NCI-H2227 (cell line): Measurements from ENCODE around the gene TEKT3.

ENCODE experiments used
- DNase-seq: peaks from one replicate; lab custom pipeline; 2025; ENCODE audit not compliant: unreplicated experiment; lab: John Stamatoyannopoulos, UW

Gene TEKT3

GRCh38 chr17:15267996-15268395 lies 73.4 kb downstream of the TEKT3 start:
- DNase-seq, result no peak

DNA sequence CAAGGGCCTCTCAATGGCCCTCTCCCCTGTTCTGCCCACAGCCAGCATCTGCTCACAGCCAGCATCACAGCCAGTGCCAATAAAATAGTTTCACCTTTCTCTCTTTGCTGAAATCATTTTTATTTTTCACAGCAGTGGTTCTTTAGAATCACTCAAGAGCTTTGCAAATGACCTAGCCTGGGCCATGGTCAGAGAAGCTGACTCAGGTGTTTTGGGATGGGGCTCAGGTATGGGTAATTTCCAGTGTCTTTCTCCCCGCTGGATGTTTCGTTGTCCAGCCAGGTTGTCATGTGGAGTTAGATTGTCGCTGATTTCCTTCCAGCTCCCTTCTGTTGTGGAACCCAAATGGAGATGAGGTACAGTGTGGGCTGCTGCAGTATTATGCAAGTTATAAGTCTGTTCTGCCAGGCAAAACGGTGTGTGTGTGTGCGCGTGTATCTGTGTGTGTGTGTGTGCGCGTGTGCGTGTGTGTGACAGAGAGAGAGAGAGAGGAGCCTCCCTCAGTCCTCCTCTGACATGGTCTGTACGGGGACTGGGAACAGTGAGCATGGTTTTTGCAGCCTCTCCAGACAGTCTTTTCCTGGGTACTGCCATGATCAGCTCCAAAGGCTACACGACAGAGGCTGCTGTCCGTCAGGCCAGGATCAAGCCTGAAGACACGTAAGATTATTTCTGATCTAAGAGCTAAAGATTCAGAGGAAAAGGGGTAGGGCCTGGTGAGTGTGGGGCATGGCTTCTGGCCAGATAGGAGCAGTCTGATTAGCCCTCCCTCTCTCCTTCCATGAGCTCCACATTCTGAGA lies 74.9 kb downstream of the TEKT3 start:
- no peak for DNase-seq

DNA sequence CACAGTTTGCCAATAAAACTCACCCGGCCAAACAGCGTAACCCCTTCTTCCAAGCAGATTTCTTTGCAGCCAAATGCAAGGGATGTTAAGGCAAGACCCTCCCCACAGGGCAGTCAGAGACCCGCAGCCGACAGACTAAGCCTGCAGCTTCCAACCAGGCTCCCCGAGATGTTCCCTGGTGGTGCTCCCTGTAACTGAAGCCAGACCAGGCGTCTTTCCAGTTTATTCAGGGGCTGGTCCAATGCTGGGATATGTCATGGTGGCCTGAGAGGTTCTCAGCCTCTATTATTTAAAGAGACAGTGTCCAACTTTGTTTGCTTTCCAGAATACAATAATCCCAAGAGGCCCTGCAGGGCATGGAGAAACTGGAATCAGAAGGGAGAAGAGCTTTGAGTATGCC lies 76.3 kb downstream of the TEKT3 start, which contains the start of gene PMP22:
PMP22 (minus strand) TSS at position 196 of the 400 bp plus-strand sequence. CDS start 4,599 bp downstream, outside the sequence.
- no peak for DNase-seq

DNA sequence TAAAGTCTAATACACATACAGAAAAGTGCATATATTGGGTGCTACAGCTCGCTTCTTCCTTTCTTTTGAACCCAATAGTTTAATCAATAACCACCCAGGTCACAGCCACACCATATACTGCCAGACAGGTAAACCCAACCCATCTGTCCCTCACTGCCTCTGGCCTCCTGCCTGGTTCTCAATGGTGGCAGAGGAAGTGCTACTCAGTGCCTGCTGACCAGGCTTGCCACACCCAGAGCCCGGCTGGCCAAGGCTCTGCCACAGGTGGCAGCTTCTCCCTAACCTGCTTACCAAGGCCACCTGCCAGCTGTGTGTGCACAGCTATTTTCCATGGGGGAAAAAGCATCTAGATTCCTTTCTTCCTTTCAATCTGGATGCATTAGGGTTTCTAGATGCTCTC lies 76.9 kb downstream of the TEKT3 start:
- no peak for DNase-seq

- DNase-seq, result no peak
Measured at GRCh38 chr17:15263680-15264079, 77.7 kb downstream of the TEKT3 start.

DNA sequence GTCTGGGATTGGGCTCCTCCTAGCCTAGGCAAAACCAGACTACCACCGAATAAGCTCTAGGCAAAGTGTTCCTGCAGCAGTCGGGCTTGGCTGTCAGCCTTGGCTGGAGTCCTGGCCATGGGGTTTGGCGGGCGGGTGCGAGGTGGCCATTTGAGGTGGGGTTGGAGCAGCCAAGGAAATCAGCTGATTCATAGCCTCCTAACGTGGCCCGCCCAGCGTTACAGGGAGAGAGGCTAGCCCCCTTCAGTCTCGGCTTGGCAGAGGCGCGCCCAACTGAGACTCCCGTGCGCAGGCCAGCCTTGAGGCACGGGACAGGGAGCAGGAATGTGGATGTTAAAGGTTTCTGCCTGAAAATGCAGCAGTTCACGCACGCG lies 78.2 kb downstream of the TEKT3 start:
- DNase-seq, result no peak

DNA sequence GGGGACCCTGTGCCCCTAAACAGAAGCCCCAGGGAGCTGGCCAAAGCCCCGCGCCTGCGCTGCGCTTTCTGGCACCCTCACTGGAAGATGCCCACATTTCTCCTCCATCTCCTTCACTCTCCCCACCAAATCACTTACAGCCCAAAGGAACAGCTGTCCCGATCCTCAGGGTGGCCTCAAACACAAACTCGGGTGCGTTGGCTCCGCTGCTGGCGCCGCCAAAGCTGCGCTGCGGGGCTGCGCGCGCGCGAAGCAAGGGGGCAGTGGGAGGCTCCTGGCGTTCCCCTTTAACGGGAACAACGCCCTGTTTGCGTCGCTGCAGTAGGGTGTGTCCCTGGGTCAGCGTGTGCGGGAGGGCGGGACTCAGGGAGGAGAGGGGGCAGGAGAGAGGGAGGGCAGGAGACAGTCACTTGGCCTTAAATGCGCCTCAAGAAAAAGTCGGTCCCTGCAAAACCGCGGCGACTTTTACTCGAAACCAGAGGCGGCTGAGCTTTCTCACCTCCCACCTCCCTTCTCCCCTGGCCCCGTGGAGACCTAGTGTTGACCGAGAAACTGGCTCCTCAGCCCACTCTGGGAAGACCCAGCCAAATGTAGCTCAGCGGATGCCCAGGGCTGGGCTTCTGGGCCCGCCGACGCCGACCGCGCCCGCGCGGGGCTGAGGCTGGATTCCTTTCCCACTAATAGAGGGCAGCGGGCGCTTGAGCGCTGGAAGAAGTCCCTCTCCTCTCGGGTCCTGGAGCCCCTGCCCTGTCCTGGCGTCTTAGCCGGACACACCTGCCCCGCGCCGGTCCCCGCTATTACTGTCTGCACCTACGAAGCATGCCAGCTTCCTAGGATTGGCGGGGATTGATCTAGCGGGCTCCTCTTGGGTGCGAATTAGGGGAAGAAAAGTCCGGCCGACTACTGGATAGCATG lies 78.8 kb downstream of the TEKT3 start:
- DNase-seq, result no peak

GRCh38 chr17:15261802-15262290 lies 79.6 kb downstream of the TEKT3 start:
- DNase-seq, result no peak

GRCh38 chr17:15261258-15261801 lies 80.1 kb downstream of the TEKT3 start:
- DNase-seq, result no peak

- peak; percentile 50 for DNase-seq
Measured at GRCh38 chr17:15260376-15261257, 80.8 kb downstream of the TEKT3 start.

DNA sequence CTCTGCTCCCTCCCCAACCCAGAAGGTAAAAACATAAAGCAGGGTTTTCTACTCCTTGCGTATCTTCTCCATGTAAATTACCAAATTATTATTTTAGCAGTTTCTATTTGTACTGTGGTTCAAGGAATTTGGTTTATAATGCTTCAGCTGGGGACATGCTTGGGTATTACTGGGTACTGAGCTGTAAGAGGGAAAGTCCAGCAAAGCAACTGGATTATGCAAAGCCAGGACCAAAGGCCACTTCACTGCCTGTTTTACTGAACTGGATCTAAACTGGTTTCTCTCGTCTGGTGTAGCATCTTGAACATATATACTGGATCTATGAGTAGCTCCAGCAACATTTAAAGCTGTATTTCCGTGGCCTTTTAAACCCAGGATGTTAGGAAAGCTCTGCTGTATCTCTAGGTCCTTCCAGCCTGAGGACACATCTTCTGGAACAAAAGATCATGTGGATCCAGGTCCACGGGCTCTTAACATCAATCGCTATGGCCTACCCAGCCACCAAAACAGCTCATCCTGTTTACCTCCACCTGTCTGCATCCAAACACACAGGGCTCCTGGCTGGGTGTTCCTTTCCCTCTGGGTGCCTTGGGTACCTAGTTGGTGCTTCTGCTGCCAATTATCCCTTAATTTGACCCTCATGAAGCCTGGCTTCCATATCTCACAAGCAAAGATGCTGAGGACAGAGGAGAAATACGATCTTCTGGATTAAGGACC lies 83.4 kb downstream of the TEKT3 start:
- DNase-seq, result no peak

- peak; percentile 5 for DNase-seq
Measured at GRCh38 chr17:15257258-15257788, 84.1 kb downstream of the TEKT3 start.

GRCh38 chr17:15256689-15257088 lies 84.7 kb downstream of the TEKT3 start:
- no peak for DNase-seq

- no peak for DNase-seq
Measured at GRCh38 chr17:15255713-15256454, 85.5 kb downstream of the TEKT3 start.
